Astrocyte (in vitro differentiated cells and primary cell): ENCODE results near the gene PLCXD3.

ENCODE experiments used
- EZH2 ChIP-seq: IDR thresholded peaks from 2 replicates; pipeline ENCODE4 v1.6.1; 2012; ENCODE audit warnings: mild to moderate bottlenecking, low read length, inconsistent platforms; ENCODE audit not compliant: insufficient read depth
- TF ChIP-seq, protein P1 (sequence below): IDR thresholded peaks from 2 replicates; pipeline ENCODE4 v1.5.1; 2011; ENCODE audit warnings: low read depth, mild to moderate bottlenecking, inconsistent platforms, low read length, moderate library complexity; ENCODE audit not compliant: insufficient read depth

GRCh38 chr5:41296066-41296465 lies 214.3 kb downstream of the PLCXD3 start:
- TF ChIP-seq, protein P1, sequence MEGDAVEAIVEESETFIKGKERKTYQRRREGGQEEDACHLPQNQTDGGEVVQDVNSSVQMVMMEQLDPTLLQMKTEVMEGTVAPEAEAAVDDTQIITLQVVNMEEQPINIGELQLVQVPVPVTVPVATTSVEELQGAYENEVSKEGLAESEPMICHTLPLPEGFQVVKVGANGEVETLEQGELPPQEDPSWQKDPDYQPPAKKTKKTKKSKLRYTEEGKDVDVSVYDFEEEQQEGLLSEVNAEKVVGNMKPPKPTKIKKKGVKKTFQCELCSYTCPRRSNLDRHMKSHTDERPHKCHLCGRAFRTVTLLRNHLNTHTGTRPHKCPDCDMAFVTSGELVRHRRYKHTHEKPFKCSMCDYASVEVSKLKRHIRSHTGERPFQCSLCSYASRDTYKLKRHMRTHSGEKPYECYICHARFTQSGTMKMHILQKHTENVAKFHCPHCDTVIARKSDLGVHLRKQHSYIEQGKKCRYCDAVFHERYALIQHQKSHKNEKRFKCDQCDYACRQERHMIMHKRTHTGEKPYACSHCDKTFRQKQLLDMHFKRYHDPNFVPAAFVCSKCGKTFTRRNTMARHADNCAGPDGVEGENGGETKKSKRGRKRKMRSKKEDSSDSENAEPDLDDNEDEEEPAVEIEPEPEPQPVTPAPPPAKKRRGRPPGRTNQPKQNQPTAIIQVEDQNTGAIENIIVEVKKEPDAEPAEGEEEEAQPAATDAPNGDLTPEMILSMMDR = no peak
- TF ChIP-seq EZH2 = no peak
